Pulmonary artery endothelial cell (primary cell): ENCODE measurements around the gene ATXN1. TPM values are rescaled to one million over a fixed set of nuclear protein-coding genes. Genes with fewer than 3 reads are reported as not detected.
"Not testable (repeated sequence)": the region's sequence is repeated elsewhere in the genome, so short reads cannot be mapped to it uniquely, and the experiment has no call there.

Experiments
- DNase-seq: peaks from one replicate; pipeline ENCODE4 v3.0.0-alpha.2; 2011; ENCODE audit warnings: low read depth, low spot score
- total RNA-seq: library from RNA; depleted of rRNA; stranded (reverse); fragments of >200 nt; gene quantifications from 2 replicates; pipeline ENCODE4 v1.2.3, GENCODE V29; 2014

ATXN1 gene
- total RNA-seq, 1 donor from 2014 or later: 14.2 TPM

- no peak for DNase-seq
These were observed 109.4 kb downstream of the ATXN1 start for GRCh38 chr6:16651871-16652270.

GRCh38 chr6:16649890-16650289, 111.4 kb downstream of the ATXN1 start:
- DNase-seq: no peak

DNA sequence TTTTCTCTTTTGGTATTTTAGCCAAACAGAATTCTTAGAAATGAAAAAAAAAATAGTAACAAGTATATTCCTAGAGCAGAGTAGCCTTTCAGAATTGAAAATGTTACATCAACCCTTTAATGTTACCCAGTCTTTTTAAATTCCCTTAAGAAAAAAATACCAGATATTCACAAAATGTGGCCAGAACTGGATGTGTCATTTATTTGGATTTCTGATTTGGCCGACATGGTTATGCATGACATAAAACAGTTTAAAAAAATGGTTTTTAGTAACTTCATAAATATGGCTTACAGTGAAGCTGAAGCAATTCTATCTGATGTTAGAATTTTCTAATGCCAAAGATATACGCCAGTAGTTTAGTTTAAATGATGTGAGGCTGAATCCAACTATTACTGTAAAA, 112.0 kb downstream of the ATXN1 start:
- DNase-seq: no peak

GRCh38 chr6:16648003-16648402, 113.3 kb downstream of the ATXN1 start:
- DNase-seq: no peak

- DNase-seq: no peak
These were observed 113.8 kb downstream of the ATXN1 start for GRCh38 chr6:16647422-16647821.

- DNase-seq: no peak
These were observed 116.6 kb downstream of the ATXN1 start for GRCh38 chr6:16644540-16645250.

- DNase-seq: peak; percentile 30
These were observed 121.4 kb downstream of the ATXN1 start for GRCh38 chr6:16639684-16640480.

- no peak for DNase-seq
These were observed 123.6 kb downstream of the ATXN1 start for GRCh38 chr6:16637635-16638034.

GRCh38 chr6:16635810-16636602, 125.3 kb downstream of the ATXN1 start:
- no peak for DNase-seq

- DNase-seq: no peak
These were observed 125.9 kb downstream of the ATXN1 start for GRCh38 chr6:16635291-16635809.

DNA sequence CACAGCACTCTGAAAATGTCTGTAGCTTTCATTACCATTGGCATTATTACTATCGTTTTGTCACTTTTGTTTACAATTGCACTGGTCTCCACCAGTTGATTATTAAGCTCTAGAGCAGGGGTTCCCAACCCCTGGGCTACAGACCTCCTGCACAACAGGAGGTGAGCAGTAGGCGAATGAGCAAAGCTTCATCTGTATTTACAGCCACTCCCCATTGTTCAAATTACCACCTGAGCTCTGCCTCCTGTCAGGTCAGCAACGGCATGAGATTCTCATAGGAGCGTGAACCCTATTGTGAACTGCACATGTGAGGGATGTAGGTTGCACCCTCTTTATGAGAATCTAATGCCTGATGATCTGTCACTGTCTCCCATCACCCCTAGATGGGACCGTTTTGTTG, 126.4 kb downstream of the ATXN1 start:
- DNase-seq: no peak

DNA sequence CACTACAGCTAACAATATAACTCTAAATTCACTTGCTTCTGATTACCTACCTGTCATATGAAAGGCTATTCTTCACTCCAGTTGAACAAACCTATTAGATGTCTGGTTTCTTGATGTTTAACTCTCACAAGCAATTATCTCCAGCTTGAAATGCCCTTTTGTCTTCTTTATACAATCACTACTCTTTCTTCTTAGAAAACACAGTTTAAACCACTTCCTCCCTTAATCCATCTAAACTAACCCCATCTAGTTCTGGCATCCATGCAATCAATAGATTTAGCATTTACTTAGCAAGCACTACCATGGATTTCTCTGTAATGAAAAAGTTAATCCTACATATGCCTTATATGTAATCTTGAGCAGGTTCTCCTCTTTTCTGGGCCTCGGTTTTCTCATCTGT, 127.3 kb downstream of the ATXN1 start:
- no peak for DNase-seq

DNA sequence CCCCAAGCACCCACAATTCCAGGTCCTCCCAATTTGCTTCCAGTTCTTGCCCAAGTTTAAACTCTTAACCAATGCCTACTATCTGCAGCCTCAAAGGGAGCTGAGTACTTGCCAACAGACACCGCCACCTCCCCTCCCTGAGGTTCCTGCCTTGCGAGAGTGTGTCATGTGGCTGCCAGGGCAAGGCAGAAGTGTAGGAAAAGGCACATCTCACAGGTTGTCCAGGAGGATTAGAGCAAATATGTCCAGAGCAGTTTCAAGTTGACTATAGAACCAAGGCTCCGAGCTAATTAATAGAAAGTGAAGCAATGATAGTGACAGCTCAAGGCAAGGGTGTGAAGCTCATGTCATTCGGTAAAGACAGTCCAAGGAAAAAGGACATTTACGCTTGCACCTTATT, 127.8 kb downstream of the ATXN1 start:
- DNase-seq: no peak

GRCh38 chr6:16632101-16632500, 129.2 kb downstream of the ATXN1 start:
- no peak for DNase-seq

DNA sequence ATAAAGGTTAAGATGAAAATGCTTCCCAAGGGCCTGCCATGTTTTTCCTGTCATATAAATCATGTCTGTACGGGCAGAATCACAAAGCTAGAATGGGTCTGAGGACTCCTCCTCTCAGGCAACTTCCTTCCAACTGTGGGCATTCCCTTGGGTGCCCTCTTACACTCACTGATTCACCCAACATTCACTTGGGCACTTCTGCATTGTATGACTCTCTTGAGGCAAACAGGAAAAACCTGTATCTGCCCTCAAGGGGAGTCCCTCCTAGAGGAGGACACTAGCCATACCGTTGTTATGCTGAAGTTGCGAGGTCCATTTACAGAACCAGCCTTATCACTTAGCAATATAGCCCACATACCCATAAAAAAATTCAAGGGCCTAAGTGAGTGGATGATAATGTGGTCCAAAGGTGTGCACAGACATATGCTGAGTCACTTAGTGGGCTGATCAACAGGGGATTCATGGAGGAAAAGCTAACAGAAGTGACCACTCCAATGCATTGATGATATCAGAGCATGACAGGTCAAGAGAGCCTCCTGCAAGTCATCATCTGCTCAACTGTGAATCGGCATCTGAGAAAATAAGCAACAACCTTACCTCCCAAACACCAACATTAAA, 131.1 kb downstream of the ATXN1 start:
- no peak for DNase-seq

DNA sequence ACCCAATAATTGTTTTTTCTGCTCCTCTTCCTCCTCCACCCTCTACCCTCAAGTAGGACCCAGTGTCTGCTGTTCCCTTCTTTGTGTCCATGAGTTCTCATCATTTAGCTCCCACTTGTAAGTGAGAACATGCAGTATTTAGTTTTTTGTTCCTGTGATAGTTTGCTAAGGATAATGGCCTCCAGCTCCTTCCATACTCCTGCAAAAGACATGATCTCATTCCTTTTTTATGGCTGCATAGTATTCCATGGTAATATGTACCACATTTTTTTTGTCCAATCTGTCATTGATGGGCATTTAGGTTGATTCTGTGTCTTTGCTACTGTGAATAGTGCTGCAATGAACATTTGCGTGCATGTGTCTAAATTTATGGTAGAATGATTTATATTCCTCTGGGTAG, 132.7 kb downstream of the ATXN1 start:
- DNase-seq: not testable (repeated sequence)

DNA sequence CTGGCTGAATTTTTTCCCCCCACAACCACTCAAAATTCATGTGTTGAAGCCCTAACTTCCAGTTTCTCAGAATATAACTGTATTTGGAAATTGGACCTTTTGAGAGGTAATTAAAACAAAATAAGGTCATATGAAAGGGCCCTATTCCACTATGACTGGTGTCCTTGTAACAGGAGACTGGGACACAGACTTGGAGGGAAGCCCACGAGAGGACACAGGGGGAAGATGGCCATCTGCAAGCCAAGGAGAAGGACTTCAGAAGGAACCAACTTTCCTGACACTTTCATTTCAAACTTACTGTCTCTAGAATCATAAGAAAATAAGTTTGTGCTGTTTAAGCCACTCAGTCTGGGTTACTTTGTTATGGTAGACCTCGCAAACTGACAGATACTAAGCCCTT, 134.6 kb downstream of the ATXN1 start:
- no peak for DNase-seq

DNA sequence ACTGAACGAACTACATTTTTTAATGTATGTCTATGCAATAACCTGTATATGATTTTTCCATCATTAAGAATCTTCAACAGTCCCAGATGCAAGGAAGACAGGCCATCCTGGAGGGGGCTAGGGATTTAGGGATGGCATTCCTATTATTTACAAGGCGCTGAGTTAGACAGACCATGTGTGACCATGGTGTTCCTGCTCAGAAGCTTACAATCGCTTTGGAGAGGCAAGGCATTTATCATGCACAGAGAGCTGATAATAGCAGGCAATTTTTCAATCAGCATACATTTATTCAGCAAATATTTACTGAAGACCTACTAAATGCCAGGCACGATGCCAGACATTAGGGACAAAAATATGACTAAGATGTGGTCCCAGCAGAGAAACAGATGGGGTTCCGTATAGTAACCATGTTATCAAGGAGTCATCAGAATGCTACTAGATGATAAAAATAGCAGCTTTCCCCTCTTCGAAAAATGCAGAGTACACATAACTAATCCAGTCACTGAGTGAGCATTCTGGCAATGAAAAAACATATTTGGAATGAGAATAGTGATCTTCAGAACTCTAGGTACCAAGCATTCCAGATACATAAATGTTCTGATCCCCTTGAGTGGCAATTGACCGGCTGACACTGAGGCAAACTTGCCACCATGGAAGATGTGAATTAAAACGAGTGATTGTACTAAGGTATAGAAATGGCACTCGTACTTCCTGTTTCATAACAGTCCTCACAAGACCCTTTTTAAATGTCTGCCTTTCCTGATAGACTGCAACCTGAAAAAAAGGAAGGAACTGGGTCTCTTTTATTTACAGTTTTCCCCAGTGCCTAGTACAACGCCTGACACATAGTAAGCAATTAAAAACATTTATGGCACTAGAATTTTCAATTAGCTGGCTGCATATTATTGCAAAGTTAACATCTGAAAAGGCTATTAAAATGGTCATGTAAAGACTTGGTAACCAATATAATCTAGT, 135.7 kb downstream of the ATXN1 start:
- DNase-seq: no peak

DNA sequence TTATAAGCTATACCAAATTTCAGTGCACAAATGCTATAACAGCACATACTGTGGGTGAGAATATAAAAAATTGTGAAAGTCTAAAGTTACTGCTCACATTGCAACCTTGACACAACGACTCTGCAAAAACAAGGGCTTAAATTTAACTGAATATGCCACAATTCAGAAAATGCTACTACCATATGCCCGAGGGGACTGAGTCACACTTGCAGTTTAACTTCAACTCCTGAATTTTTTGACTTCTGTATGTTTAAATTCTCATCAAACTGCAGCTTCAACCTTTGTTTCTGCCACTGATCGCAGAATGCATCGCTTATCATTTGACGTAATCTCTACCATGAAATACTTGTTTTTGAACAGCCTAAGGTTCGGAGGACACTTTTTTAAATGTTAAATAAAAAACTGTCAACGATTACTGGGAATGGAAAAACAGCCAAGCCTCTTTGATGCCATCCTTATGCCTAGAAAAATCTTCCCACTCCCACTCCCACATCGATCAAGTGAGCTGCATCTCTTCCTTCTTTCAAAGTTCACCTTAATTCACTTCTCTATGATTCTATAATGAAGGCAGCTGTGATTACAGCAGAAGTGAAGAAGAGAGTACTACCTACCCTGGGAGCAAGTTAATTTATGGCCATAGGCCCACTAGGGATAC, 136.5 kb downstream of the ATXN1 start:
- DNase-seq: no peak

DNA sequence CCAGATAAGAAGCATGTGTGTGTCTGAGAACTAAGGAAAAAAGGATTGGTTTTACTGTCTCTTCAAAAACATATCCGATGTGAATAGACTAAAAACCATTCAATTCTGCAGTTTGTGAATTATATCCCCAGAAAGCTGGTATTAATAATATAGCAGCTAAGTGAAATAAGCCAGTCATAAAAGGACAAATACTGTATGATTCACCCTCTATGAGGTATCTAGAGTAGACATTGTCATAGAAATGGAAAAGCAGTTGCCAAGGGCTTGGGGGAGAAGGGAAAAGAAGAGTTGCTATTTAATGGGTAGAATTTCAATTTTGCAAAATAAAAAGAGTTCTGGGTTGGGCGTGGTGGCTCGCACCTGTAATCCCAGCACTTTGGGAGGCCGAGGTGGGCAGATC, 137.5 kb downstream of the ATXN1 start:
- no peak for DNase-seq
